ENCODE data around the gene ALX3.

DNA sequence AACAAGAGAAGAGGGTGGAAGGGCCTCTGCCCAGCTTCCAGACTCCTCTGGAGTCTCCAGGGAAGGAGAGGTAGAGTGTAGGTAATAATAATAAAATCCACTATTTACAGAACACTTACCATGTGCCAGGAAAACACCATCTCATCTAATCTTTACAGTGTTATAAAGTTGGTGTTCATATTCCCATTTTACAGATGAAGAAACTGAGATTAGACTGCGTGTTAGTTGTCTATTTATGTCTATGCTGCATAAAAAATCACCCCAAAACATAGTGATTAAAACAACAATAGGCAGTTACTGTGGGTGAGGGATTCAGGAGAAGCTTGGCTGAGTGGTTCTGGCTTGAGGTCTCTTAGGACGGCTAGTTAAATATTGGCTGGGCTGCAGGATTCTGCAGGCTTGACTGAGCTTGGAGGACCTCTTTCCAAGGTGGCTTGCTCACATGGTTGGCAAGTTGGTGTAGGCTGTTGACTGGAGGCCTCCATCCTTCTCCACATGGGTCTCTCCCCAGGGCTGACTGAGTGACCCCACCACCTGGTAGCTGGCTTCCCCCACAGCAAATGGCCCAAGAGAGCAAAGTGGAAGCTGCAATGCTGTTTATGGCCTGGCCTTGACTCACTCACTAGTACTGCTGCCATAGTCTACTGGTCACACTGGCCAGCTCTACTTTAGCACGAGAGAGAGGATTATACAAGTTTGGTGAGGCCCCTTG is 6.5 kb upstream of the ALX3 start:
- TF ChIP-seq CTCF (IDR thresholded peaks at IDR 0.05) (no peak), NR1H2 (CRISPR knock-in tag; IDR thresholded peaks at IDR 0.05) (no peak), ZNF263 (CRISPR knock-in tag; IDR thresholded peaks at IDR 0.05; ENCODE audit: low read depth) (no peak), FOXJ3 (CRISPR knock-in tag; IDR thresholded peaks at IDR 0.05; ENCODE audit: borderline replicate concordance) (no peak), STAT6 (CRISPR knock-in tag; conservative IDR thresholded peaks at IDR 0.05; ENCODE audit: low read depth) (no peak), JUN (CRISPR knock-in tag; IDR thresholded peaks at IDR 0.05) (no peak), RELA (CRISPR knock-in tag; IDR thresholded peaks at IDR 0.05; ENCODE audit: borderline replicate concordance) (no peak), MLX (CRISPR knock-in tag; IDR thresholded peaks at IDR 0.05) (no peak)
- TF ChIP-seq, protein P1, sequence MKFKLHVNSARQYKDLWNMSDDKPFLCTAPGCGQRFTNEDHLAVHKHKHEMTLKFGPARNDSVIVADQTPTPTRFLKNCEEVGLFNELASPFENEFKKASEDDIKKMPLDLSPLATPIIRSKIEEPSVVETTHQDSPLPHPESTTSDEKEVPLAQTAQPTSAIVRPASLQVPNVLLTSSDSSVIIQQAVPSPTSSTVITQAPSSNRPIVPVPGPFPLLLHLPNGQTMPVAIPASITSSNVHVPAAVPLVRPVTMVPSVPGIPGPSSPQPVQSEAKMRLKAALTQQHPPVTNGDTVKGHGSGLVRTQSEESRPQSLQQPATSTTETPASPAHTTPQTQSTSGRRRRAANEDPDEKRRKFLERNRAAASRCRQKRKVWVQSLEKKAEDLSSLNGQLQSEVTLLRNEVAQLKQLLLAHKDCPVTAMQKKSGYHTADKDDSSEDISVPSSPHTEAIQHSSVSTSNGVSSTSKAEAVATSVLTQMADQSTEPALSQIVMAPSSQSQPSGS (CRISPR knock-in tag; IDR thresholded peaks at IDR 0.05; ENCODE audit: borderline replicate concordance, low read depth) = no peak
- TF ChIP-seq, protein P2, sequence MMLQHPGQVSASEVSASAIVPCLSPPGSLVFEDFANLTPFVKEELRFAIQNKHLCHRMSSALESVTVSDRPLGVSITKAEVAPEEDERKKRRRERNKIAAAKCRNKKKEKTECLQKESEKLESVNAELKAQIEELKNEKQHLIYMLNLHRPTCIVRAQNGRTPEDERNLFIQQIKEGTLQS (CRISPR knock-in tag; conservative IDR thresholded peaks at IDR 0.05) = no peak

Data from WTC11 (cell line).